Measurements from ENCODE around the gene ARPP21. TPM values are rescaled to one million over a fixed set of nuclear protein-coding genes. Genes with fewer than 3 reads are reported as not detected.
A peak's percentile ranks its signal among the peaks of the same experiment; 100 is the strongest.
"Not testable (repeated sequence)": the region's sequence is repeated elsewhere in the genome, so short reads cannot be mapped to it uniquely, and the experiment has no call there.

Gene ARPP21
- total RNA-seq, 1 donor from 2014 or later, result 656 TPM

GRCh38 chr3:35781558-35781957 lies 142.2 kb downstream of the ARPP21 start:
- DNase-seq, result no peak

- DNase-seq, result no peak
Observed at GRCh38 chr3:35782355-35782754, 143.0 kb downstream of the ARPP21 start.

GRCh38 chr3:35784169-35784568 lies 144.8 kb downstream of the ARPP21 start:
- no peak for DNase-seq

- no peak for DNase-seq
Observed at GRCh38 chr3:35785234-35785888, 146.0 kb downstream of the ARPP21 start.

GRCh38 chr3:35787936-35788335 lies 148.6 kb downstream of the ARPP21 start:
- no peak for DNase-seq

GRCh38 chr3:35789042-35789831 lies 149.9 kb downstream of the ARPP21 start:
- no peak for DNase-seq

- no peak for DNase-seq
Observed at GRCh38 chr3:35790764-35791163, 151.4 kb downstream of the ARPP21 start.

- no peak for DNase-seq
Observed at GRCh38 chr3:35793667-35794066, 154.3 kb downstream of the ARPP21 start.

- DNase-seq, result no peak
Observed at GRCh38 chr3:35800960-35801459, 161.7 kb downstream of the ARPP21 start.

GRCh38 chr3:35814531-35814930 lies 175.2 kb downstream of the ARPP21 start:
- DNase-seq, result no peak

- not testable (repeated sequence) for DNase-seq
Observed at GRCh38 chr3:35815796-35816195, 176.5 kb downstream of the ARPP21 start.

- no peak for DNase-seq
Observed at GRCh38 chr3:35817216-35817615, 177.9 kb downstream of the ARPP21 start.

- DNase-seq, result no peak
Observed at GRCh38 chr3:35832140-35832571, 192.8 kb downstream of the ARPP21 start.

Small RNA genes within 50 kb of the gene (small RNA-seq; reads per million reads assigned to genes)
- 5,314 reads per million, percentile 100 among the genes with 10 or more reads in this experiment for gene MIR128-2
